Heart left ventricle (tissue), 13 donors: ENCODE measurements around the gene DHCR24.

Source experiments
- CTCF ChIP-seq, 12 donors: fragments of 200-600 bp; sonication (generic) in 4 of 12; IDR thresholded peaks; one replicate each; pipeline versions ENCODE4 v1.5.0 to v1.8.0; 2018 to 2022; ENCODE audit warnings: antibody characterized with exemption in 12 of 12, mild to moderate bottlenecking in 5 of 12
- POLR2A ChIP-seq, 2 donors: fragments of 450-650 bp; IDR thresholded peaks; one replicate each; pipeline ENCODE4 v1.6.1; 2017; ENCODE audit warnings: antibody characterized with exemption in 2 of 2, mild to moderate bottlenecking in 2 of 2, moderate library complexity in 2 of 2
- donor health status: ischemic (EF 13 %, LVEDD 7.1; RV severe dilation, severe dysfunction).
- donor health status: DM: no; HTN: yes; CAD: no.
- donor health status: DM: no; HTN: no; CAD: no.
- donor health status: ischemic (EF 25% LVEDD 6.9; RV normal size, moderate dysfunction).
- donor health status: ischemic (EF 25% LVEDD 5.7; RV mildly dilated, moderate dysfunction).
- donor health status: ischemic (EF 35%, LVEDD 5.7; RV mildly dilated, moderate dysfunction).
- donor health status: nonischemic (EF 11% LVEDD 7.7; RV severe dilation, severe dysfunction).
- donor health status: DM: yes; HTN: yes; CAD: no.
- donor health status: PGD.
- donor health status: ischemic (EF 29% LVEDD 5.4; RV normal size, mild dysfunction).
- donor health status: nonischemic (EF 23%, LVEDD 6.1; RV moderate dilation, normal function).

GRCh38 chr1:54882519-54882918, 4.5 kb downstream of the DHCR24 start:
- TF ChIP-seq CTCF (IDR thresholded peaks at IDR 0.05) (no peak), POLR2A (IDR thresholded peaks at IDR 0.05) (no peak)
